GM21528 (cell line): ENCODE data around the gene CFAP46.
A peak's percentile ranks its signal among the peaks of the same experiment; 100 is the strongest.
"Not testable (repeated sequence)": the region's sequence is repeated elsewhere in the genome, so short reads cannot be mapped to it uniquely, and the experiment has no call there.

Experiments
- ATAC-seq: cut with Tn5 transposase; IDR thresholded peaks from one replicate; pipeline ENCODE4 v1.9.1; 2021; ENCODE audit warnings: mild to moderate bottlenecking, moderate library complexity; ENCODE audit not compliant: unreplicated experiment, low FRiP score

The CFAP46 gene

GRCh38 chr10:132964707-132965410 lies 22.5 kb upstream of the CFAP46 start:
- not testable (repeated sequence) for ATAC-seq

- no peak for ATAC-seq
Observed at GRCh38 chr10:132964231-132964630, 21.9 kb upstream of the CFAP46 start.

GRCh38 chr10:132963430-132963960 lies 21.1 kb upstream of the CFAP46 start:
- ATAC-seq, result no peak

GRCh38 chr10:132962623-132963429 lies 20.5 kb upstream of the CFAP46 start:
- ATAC-seq, result peak; percentile 37

GRCh38 chr10:132961787-132962622 lies 19.6 kb upstream of the CFAP46 start:
- peak; percentile 71 for ATAC-seq

GRCh38 chr10:132961420-132961786 lies 19.0 kb upstream of the CFAP46 start:
- ATAC-seq, result no peak

GRCh38 chr10:132960631-132961419 lies 18.5 kb upstream of the CFAP46 start:
- no peak for ATAC-seq

- no peak for ATAC-seq
Observed at GRCh38 chr10:132960071-132960472, 17.7 kb upstream of the CFAP46 start.

- ATAC-seq, result no peak
Observed at GRCh38 chr10:132959559-132959961, 17.2 kb upstream of the CFAP46 start.

GRCh38 chr10:132958883-132959558 lies 16.7 kb upstream of the CFAP46 start:
- no peak for ATAC-seq

- no peak for ATAC-seq
Observed at GRCh38 chr10:132957981-132958882, 15.9 kb upstream of the CFAP46 start.

GRCh38 chr10:132957131-132957530 lies 14.8 kb upstream of the CFAP46 start:
- no peak for ATAC-seq

- ATAC-seq, result not testable (repeated sequence)
Observed at GRCh38 chr10:132956259-132956658, 13.9 kb upstream of the CFAP46 start.

- ATAC-seq, result no peak
Observed at GRCh38 chr10:132955479-132955878, 13.1 kb upstream of the CFAP46 start.

- no peak for ATAC-seq
Observed at GRCh38 chr10:132953428-132953827, 11.1 kb upstream of the CFAP46 start.

GRCh38 chr10:132951926-132952325 lies 9.6 kb upstream of the CFAP46 start:
- ATAC-seq, result no peak

GRCh38 chr10:132948351-132948750 lies 6.0 kb upstream of the CFAP46 start:
- ATAC-seq, result no peak

- no peak for ATAC-seq
Observed at GRCh38 chr10:132947843-132948242, 5.5 kb upstream of the CFAP46 start.
